ENCODE measurements around the gene TCERG1L. TPM values are rescaled to one million over a fixed set of nuclear protein-coding genes. Genes with fewer than 3 reads are reported as not detected.

Gene TCERG1L
- polyA plus RNA-seq, 1 of the 3 experiments (the other 2 are of a cell fraction), result not detected

DNA sequence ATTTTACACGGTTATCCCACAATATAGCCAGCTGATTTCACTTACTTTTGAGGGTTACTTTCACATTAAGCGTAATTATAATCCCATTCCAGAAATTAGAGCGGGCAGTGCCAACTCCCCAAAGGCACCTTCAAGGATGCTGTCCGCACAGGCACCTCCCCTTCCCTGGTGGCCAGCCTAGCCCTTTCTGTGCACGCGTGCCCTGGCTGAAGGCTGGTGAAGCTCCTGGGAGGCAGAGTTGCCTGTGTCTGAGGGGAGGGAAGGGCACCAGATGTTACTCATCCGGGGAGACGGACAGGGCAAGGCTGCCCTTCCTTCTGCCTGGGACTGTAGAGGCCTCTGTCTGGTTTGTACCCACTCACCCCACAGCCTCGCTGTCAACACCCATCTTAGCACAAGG lies 198.4 kb downstream of the TCERG1L start:
- H3K9ac ChIP-seq, result no peak overlapping the region
- H3K9me2 ChIP-seq, result no peaks in the 10 kb centered on the region
- H3K79me2 ChIP-seq (ENCODE audit: insufficient read depth), result no peaks in the 10 kb centered on the region
- TF ChIP-seq NFIC (IDR thresholded peaks at IDR 0.05; ENCODE audit: borderline replicate concordance) (no peak), RCOR1 (IDR thresholded peaks at IDR 0.05; ENCODE audit: low read length) (no peak), MXI1 (IDR thresholded peaks at IDR 0.05; ENCODE audit: low read depth, low read length) (no peak), GABPA (IDR thresholded peaks at IDR 0.05; ENCODE audit: low read depth) (no peak), EP300 (IDR thresholded peaks at IDR 0.05; ENCODE audit: borderline replicate concordance in 1 of 2, low read depth in 1 of 2, low read length in 1 of 2) (no peak), TAF1 (IDR thresholded peaks at IDR 0.05; ENCODE audit: borderline replicate concordance, low read depth, low read length) (no peak), TEAD4 (IDR thresholded peaks at IDR 0.05; ENCODE audit: borderline replicate concordance, insufficient read depth) (no peak), CHD2 (IDR thresholded peaks at IDR 0.05; ENCODE audit: low read length, partially characterized antibody) (no peak), FOSL2 (IDR thresholded peaks at IDR 0.05; ENCODE audit: borderline replicate concordance, low read depth) (no peak), REST (IDR thresholded peaks at IDR 0.05; ENCODE audit: low read depth, low read length) (no peak), PBX3 (IDR thresholded peaks at IDR 0.05) (no peak)
- TF ChIP-seq, protein P1, sequence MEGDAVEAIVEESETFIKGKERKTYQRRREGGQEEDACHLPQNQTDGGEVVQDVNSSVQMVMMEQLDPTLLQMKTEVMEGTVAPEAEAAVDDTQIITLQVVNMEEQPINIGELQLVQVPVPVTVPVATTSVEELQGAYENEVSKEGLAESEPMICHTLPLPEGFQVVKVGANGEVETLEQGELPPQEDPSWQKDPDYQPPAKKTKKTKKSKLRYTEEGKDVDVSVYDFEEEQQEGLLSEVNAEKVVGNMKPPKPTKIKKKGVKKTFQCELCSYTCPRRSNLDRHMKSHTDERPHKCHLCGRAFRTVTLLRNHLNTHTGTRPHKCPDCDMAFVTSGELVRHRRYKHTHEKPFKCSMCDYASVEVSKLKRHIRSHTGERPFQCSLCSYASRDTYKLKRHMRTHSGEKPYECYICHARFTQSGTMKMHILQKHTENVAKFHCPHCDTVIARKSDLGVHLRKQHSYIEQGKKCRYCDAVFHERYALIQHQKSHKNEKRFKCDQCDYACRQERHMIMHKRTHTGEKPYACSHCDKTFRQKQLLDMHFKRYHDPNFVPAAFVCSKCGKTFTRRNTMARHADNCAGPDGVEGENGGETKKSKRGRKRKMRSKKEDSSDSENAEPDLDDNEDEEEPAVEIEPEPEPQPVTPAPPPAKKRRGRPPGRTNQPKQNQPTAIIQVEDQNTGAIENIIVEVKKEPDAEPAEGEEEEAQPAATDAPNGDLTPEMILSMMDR (IDR thresholded peaks at IDR 0.05), result no peak
- TF ChIP-seq, protein P2, sequence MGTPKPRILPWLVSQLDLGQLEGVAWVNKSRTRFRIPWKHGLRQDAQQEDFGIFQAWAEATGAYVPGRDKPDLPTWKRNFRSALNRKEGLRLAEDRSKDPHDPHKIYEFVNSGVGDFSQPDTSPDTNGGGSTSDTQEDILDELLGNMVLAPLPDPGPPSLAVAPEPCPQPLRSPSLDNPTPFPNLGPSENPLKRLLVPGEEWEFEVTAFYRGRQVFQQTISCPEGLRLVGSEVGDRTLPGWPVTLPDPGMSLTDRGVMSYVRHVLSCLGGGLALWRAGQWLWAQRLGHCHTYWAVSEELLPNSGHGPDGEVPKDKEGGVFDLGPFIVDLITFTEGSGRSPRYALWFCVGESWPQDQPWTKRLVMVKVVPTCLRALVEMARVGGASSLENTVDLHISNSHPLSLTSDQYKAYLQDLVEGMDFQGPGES (IDR thresholded peaks at IDR 0.05; ENCODE audit: low read depth, low read length), result no peak
- DNase-seq, result no peak
- no peaks in the 10 kb centered on the region for H3K4me1 ChIP-seq (ENCODE audit: control insufficient read depth in 1 of 2, insufficient read depth in 2 of 2, low read depth in 1 of 2, low read length in 1 of 2)
- H3K4me2 ChIP-seq, result no peak overlapping the region
- H3K27ac ChIP-seq (ENCODE audit: low read depth in 2 of 2, low read length in 1 of 2), result no peak overlapping the region
- no peaks in the 10 kb centered on the region for H3F3A ChIP-seq (replicated peaks; ENCODE audit: insufficient read depth)
- no peak overlapping the region for H2AFZ ChIP-seq (ENCODE audit: low read depth)
- H3K27me3 ChIP-seq (ENCODE audit: insufficient read depth), result no peaks in the 10 kb centered on the region
- no peaks in the 10 kb centered on the region for H4K20me1 ChIP-seq (ENCODE audit: insufficient read depth)
- H3K36me3 ChIP-seq (replicated peaks in 1 of 2; ENCODE audit: control insufficient read depth in 1 of 2, insufficient read depth in 2 of 2, low read length in 1 of 2), result no peaks in the 10 kb centered on the region
- ChIA-PET CTCF (no interaction called here), POLR2A (no interaction called here)
- no peaks in the 10 kb centered on the region for H3K9me3 ChIP-seq
- H3K4me3 ChIP-seq (ENCODE audit: low read depth in 2 of 2, low read length in 1 of 2), result no peak overlapping the region
- WGBS (ENCODE audit: low lambda C conversion rate), result 38% methylated on average over 4 of the region's 9 CpGs
